GM12878 (cell line): ENCODE results near the gene UBAC2.

Experiments used
- EZH2 ChIP-seq: IDR thresholded peaks from 2 replicates; pipeline ENCODE4 v1.6.1; 2012; ENCODE audit warnings: low read depth, mild to moderate bottlenecking, control low read depth, inconsistent platforms, low read length, borderline replicate concordance; ENCODE audit not compliant: control insufficient read depth
- FOXK2 ChIP-seq: fragments of 450-650 bp; IDR thresholded peaks from 2 replicates; pipeline ENCODE4 v1.6.1; 2017; ENCODE audit warnings: mild to moderate bottlenecking, moderate library complexity
- POLR2A ChIP-seq: IDR thresholded peaks from 2 replicates; pipeline ENCODE4 v1.6.1; 2011; ENCODE audit warnings: low read depth, mild to moderate bottlenecking, low read length
- POLR2AphosphoS5 ChIP-seq: IDR thresholded peaks from 2 replicates; pipeline ENCODE4 v1.6.1; 2011; ENCODE audit warnings: mild to moderate bottlenecking, low read length, inconsistent platforms
- STAT1 ChIP-seq: fragments of 450-650 bp; conservative IDR thresholded peaks from 2 replicates; pipeline ENCODE4 v1.6.1; 2014; ENCODE audit warnings: antibody characterized with exemption, mild to moderate bottlenecking
- USF2 ChIP-seq: IDR thresholded peaks from 2 replicates; pipeline ENCODE4 v1.6.1; 2011; ENCODE audit warnings: low read depth, low read length, improper control_type of control experiment, borderline replicate concordance
- YY1 ChIP-seq: IDR thresholded peaks from 2 replicates; pipeline ENCODE4 v1.6.1; 2011; ENCODE audit warnings: low read depth, mild to moderate bottlenecking, low read length
- ZNF384 ChIP-seq: IDR thresholded peaks from 2 replicates; pipeline ENCODE4 v1.6.1; 2012; ENCODE audit warnings: low read depth, mild to moderate bottlenecking, low read length, improper control_type of control experiment, borderline replicate concordance
- TF ChIP-seq, protein P1 (sequence below), 3 experiments: IDR thresholded peaks in 2 of 3; conservative IDR thresholded peaks in 1 of 3; 2 replicates each; pipeline ENCODE4 v1.5.1; 2011; ENCODE audit warnings: low read depth in 3 of 3, low read length in 3 of 3, mild to moderate bottlenecking in 3 of 3, control low read depth in 2 of 3, moderate library complexity in 2 of 3, inconsistent platforms in 1 of 3, mixed read lengths in 1 of 3; ENCODE audit not compliant: control insufficient read depth in 2 of 3, insufficient read depth in 1 of 3; ENCODE audit errors: extremely low read depth in 1 of 3

- TF ChIP-seq POLR2A: no peak
- TF ChIP-seq POLR2AphosphoS5: no peak
- no peak for TF ChIP-seq ZNF384
- TF ChIP-seq EZH2: no peak
- TF ChIP-seq YY1: no peak
- TF ChIP-seq, protein P1, sequence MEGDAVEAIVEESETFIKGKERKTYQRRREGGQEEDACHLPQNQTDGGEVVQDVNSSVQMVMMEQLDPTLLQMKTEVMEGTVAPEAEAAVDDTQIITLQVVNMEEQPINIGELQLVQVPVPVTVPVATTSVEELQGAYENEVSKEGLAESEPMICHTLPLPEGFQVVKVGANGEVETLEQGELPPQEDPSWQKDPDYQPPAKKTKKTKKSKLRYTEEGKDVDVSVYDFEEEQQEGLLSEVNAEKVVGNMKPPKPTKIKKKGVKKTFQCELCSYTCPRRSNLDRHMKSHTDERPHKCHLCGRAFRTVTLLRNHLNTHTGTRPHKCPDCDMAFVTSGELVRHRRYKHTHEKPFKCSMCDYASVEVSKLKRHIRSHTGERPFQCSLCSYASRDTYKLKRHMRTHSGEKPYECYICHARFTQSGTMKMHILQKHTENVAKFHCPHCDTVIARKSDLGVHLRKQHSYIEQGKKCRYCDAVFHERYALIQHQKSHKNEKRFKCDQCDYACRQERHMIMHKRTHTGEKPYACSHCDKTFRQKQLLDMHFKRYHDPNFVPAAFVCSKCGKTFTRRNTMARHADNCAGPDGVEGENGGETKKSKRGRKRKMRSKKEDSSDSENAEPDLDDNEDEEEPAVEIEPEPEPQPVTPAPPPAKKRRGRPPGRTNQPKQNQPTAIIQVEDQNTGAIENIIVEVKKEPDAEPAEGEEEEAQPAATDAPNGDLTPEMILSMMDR (IDR thresholded peaks at IDR 0.05 in 2 of 3, conservative IDR thresholded peaks at IDR 0.05 in 1 of 3; ENCODE audit: control insufficient read depth in 2 of 3, extremely low read depth in 1 of 3, insufficient read depth in 1 of 3, low read depth in 3 of 3, low read length in 3 of 3): no peak
- no peak for TF ChIP-seq STAT1
- no peak for TF ChIP-seq FOXK2
- TF ChIP-seq USF2: no peak
Measured at GRCh38 chr13:99215184-99215830, 14.7 kb downstream of the UBAC2 start.
